GM23338 (cell line): ENCODE results near the gene RBPJ. TPM values are rescaled to one million over a fixed set of nuclear protein-coding genes. Genes with fewer than 3 reads are reported as not detected.

Source experiments
- ATAC-seq: fragments of 200-7000 bp; cut with Tn5 transposase; 3 replicates; pipeline ENCODE4 v1.9.1; 2020
- DNase-seq: peaks from one replicate; pipeline ENCODE4 v3.0.0-alpha.2; 2015; ENCODE audit warnings: low spot score
- H2AFZ ChIP-seq: fragments of 200-600 bp; sonication (generic); 2 replicates; pipeline ENCODE4 v1.8.0; 2016; ENCODE audit warnings: antibody characterized with exemption, mild to moderate bottlenecking, moderate library complexity
- H3F3A ChIP-seq: fragments of 200-600 bp; sonication (generic); replicated peaks from 2 replicates; pipeline ENCODE4 v1.8.0; 2017; ENCODE audit warnings: antibody characterized with exemption, mixed run types, low read depth
- H3K27ac ChIP-seq: fragments of 200-600 bp; sonication (generic); 2 replicates; pipeline ENCODE4 v1.6.1; 2016; ENCODE audit warnings: low read depth
- H3K27me3 ChIP-seq: fragments of 200-600 bp; sonication (generic); 2 replicates; pipeline ENCODE4 v1.8.0; 2016; ENCODE audit warnings: mild to moderate bottlenecking, mixed run types, moderate library complexity; ENCODE audit not compliant: insufficient read depth
- H3K36me3 ChIP-seq: fragments of 200-600 bp; sonication (generic); 2 replicates; pipeline ENCODE4 v1.8.0; 2016; ENCODE audit warnings: mild to moderate bottlenecking; ENCODE audit not compliant: insufficient read depth
- H3K4me1 ChIP-seq: fragments of 200-600 bp; sonication (generic); 2 replicates; pipeline ENCODE4 v1.8.0; 2016; ENCODE audit warnings: mild to moderate bottlenecking, moderate library complexity; ENCODE audit not compliant: insufficient read depth
- H3K4me2 ChIP-seq: fragments of 200-600 bp; sonication (generic); 2 replicates; pipeline ENCODE4 v1.7.1; 2017; ENCODE audit warnings: mixed run types
- H3K4me3 ChIP-seq: fragments of 200-600 bp; sonication (generic); 2 replicates; pipeline ENCODE4 v1.6.1; 2016; ENCODE audit warnings: mixed run types
- H3K79me2 ChIP-seq: fragments of 200-600 bp; sonication (generic); replicated peaks from 2 replicates; pipeline ENCODE4 v1.8.0; 2017; ENCODE audit warnings: mild to moderate bottlenecking; ENCODE audit not compliant: insufficient read depth
- H3K9me2 ChIP-seq: fragments of 200-600 bp; sonication (generic); 2 replicates; pipeline ENCODE4 v1.8.0; 2017; ENCODE audit not compliant: insufficient read depth
- H4K20me1 ChIP-seq: fragments of 200-600 bp; sonication (generic); replicated peaks from 2 replicates; pipeline ENCODE4 v1.8.0; 2017; ENCODE audit warnings: mild to moderate bottlenecking; ENCODE audit not compliant: insufficient read depth
- H3K27ac Mint-ChIP-seq: 2 replicates; pipeline ENCODE4 v1.8.0; 2020; ENCODE audit warnings: inconsistent platforms, mild to moderate bottlenecking, moderate library complexity, mixed read lengths
- H3K27me3 Mint-ChIP-seq: 3 replicates; pipeline ENCODE4 v1.8.0; 2022; ENCODE audit warnings: low read depth, mild to moderate bottlenecking, moderate library complexity, mixed read lengths, inconsistent platforms; ENCODE audit not compliant: insufficient read depth, poor library complexity
- H3K36me3 Mint-ChIP-seq: 3 replicates; pipeline ENCODE4 v1.8.0; 2021; ENCODE audit warnings: low read depth, mild to moderate bottlenecking, inconsistent platforms, moderate library complexity, mixed read lengths
- H3K4me1 Mint-ChIP-seq: 3 replicates; pipeline ENCODE4 v1.8.0; 2020; ENCODE audit warnings: mild to moderate bottlenecking, inconsistent platforms, mixed read lengths
- H3K4me3 Mint-ChIP-seq: 3 replicates; pipeline ENCODE4 v1.8.0; 2021; ENCODE audit warnings: moderate library complexity, mild to moderate bottlenecking, inconsistent platforms, mixed read lengths
- H3K9me3 Mint-ChIP-seq: 3 replicates; pipeline ENCODE4 v1.8.0; 2020; ENCODE audit warnings: moderate library complexity, mild to moderate bottlenecking, inconsistent platforms, mixed read lengths
- CREB1 ChIP-seq: fragments of 250-450 bp; sonication (Bioruptor Pico); IDR thresholded peaks from 2 replicates; pipeline ENCODE4 v1.5.0; 2020; ENCODE audit warnings: low read depth, mild to moderate bottlenecking, moderate library complexity
- CTCF ChIP-seq, 2 experiments: fragments of 200-600 bp in 1 of 2; sonication (generic) in 1 of 2; conservative IDR thresholded peaks; 2 replicates each; pipeline versions ENCODE4 v1.5.1 to v1.6.1; 2016 to 2017; ENCODE audit warnings: antibody characterized with exemption in 2 of 2, low read depth in 2 of 2, mild to moderate bottlenecking in 2 of 2, moderate library complexity in 1 of 2
- ETS1 ChIP-seq: IDR thresholded peaks from 2 replicates; pipeline ENCODE4 v1.6.1; 2016; ENCODE audit warnings: antibody characterized with exemption
- EZH2 ChIP-seq: fragments of 200-600 bp; sonication (generic); IDR thresholded peaks from one replicate; pipeline ENCODE4 v1.8.0; 2017; ENCODE audit warnings: antibody characterized with exemption, mild to moderate bottlenecking, low read depth; ENCODE audit not compliant: unreplicated experiment
- EZH2phosphoT487 ChIP-seq: fragments of 200-600 bp; sonication (generic); IDR thresholded peaks from one replicate; pipeline ENCODE4 v1.8.1; 2018; ENCODE audit warnings: antibody characterized with exemption; ENCODE audit not compliant: unreplicated experiment
- JUNB ChIP-seq: IDR thresholded peaks from one replicate; pipeline ENCODE4 v1.6.1; 2016; ENCODE audit warnings: antibody characterized with exemption; ENCODE audit not compliant: unreplicated experiment
- NANOG ChIP-seq: IDR thresholded peaks from 2 replicates; pipeline ENCODE4 v1.6.1; 2016; ENCODE audit warnings: antibody characterized with exemption, borderline replicate concordance
- POLR2AphosphoS5 ChIP-seq: IDR thresholded peaks from 2 replicates; pipeline ENCODE4 v1.6.1; 2016; ENCODE audit warnings: antibody characterized with exemption, low read depth
- STAT1 ChIP-seq: IDR thresholded peaks from one replicate; pipeline ENCODE4 v1.6.1; 2016; ENCODE audit warnings: antibody characterized with exemption; ENCODE audit not compliant: unreplicated experiment
- ZNF114 ChIP-seq: fragments of 250-450 bp; sonication (Bioruptor Pico); IDR thresholded peaks from 2 replicates; pipeline ENCODE4 v1.5.0; 2020; ENCODE audit warnings: mild to moderate bottlenecking, moderate library complexity
- ZNF331 ChIP-seq: fragments of 250-450 bp; sonication (Bioruptor Pico); IDR thresholded peaks from 2 replicates; pipeline ENCODE4 v1.5.0; 2020; ENCODE audit warnings: low read depth, mild to moderate bottlenecking, moderate library complexity
- ZNF462 ChIP-seq: fragments of 250-450 bp; sonication (Bioruptor Pico); IDR thresholded peaks from 2 replicates; pipeline ENCODE4 v1.5.0; 2020; ENCODE audit warnings: mild to moderate bottlenecking, moderate library complexity
- polyA plus RNA-seq: library from polyadenylated mRNA; unstranded; fragments of >200 nt; fragmentation: Nextera tagmentation; extraction: Ambion mirVana; gene quantifications from 2 replicates; pipeline ENCODE4 v1.2.1, GENCODE V29; 2016
- total RNA-seq: library from RNA; depleted of rRNA; stranded (reverse); fragments of >200 nt; shearing (Covaris generic); gene quantifications from 2 replicates; pipeline ENCODE4 v1.2.3, GENCODE V29; 2014
- TF ChIP-seq, protein P1 (sequence below): IDR thresholded peaks from one replicate; pipeline ENCODE4 v1.6.1; 2018; ENCODE audit warnings: antibody characterized with exemption; ENCODE audit not compliant: unreplicated experiment

The RBPJ gene
- total and polyA plus RNA-seq, 2 experiments from 2014 or later, result 212 to 457 TPM

DNA sequence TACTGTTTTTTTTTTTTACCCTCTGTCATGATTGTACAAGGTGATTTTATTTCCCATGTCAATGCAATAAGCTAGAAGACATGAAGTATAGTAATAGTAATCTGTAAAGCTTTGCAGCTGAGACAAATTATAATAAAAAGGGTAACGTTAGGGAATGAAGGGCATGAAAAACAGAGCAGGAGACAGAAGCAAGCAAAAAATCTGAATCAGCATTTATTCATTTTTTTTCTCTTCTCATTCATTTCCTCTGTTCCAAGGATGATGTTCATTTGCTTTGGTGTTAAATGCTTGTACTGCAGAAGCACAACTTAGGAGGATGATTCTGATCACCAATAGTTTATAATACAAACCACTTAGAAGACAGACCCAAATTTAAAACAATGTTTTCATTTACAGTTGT is 105.1 kb downstream of the RBPJ start:
- H3K79me2 ChIP-seq, result peaks cover 36% of the 10 kb centered on the region
- Mint-ChIP-seq H3K27me3 (peaks cover 5% of the 10 kb centered on the region), H3K4me1 (peaks cover 26% of the 10 kb centered on the region), H3K36me3 (peaks cover 69% of the 10 kb centered on the region), H3K27ac (no peak overlapping the region), H3K9me3 (no peaks in the 10 kb centered on the region), H3K4me3 (no peak overlapping the region)
- H4K20me1 ChIP-seq, result no peaks in the 10 kb centered on the region
- H3K36me3 ChIP-seq, result peaks cover 18% of the 10 kb centered on the region
- DNase-seq, result no peak
- H3K9me2 ChIP-seq, result no peaks in the 10 kb centered on the region
- H3K4me2 ChIP-seq, result no peak overlapping the region
- H3K27me3 ChIP-seq, result no peaks in the 10 kb centered on the region
- no peaks in the 10 kb centered on the region for H3F3A ChIP-seq
- H2AFZ ChIP-seq, result no peak overlapping the region
- no peak overlapping the region for H3K4me3 ChIP-seq
- H3K27ac ChIP-seq, result peak overlapping the region; percentile 36; the same call in 1 of the 2 replicates
- no peak for ATAC-seq
- no peak for TF ChIP-seq NANOG
- TF ChIP-seq CTCF (conservative IDR thresholded peaks at IDR 0.05; ENCODE audit: low read depth in 2 of 2), result no peak
- no peak for TF ChIP-seq ETS1
- TF ChIP-seq EZH2, result no peak
- no peak for TF ChIP-seq EZH2phosphoT487
- TF ChIP-seq, protein P1, sequence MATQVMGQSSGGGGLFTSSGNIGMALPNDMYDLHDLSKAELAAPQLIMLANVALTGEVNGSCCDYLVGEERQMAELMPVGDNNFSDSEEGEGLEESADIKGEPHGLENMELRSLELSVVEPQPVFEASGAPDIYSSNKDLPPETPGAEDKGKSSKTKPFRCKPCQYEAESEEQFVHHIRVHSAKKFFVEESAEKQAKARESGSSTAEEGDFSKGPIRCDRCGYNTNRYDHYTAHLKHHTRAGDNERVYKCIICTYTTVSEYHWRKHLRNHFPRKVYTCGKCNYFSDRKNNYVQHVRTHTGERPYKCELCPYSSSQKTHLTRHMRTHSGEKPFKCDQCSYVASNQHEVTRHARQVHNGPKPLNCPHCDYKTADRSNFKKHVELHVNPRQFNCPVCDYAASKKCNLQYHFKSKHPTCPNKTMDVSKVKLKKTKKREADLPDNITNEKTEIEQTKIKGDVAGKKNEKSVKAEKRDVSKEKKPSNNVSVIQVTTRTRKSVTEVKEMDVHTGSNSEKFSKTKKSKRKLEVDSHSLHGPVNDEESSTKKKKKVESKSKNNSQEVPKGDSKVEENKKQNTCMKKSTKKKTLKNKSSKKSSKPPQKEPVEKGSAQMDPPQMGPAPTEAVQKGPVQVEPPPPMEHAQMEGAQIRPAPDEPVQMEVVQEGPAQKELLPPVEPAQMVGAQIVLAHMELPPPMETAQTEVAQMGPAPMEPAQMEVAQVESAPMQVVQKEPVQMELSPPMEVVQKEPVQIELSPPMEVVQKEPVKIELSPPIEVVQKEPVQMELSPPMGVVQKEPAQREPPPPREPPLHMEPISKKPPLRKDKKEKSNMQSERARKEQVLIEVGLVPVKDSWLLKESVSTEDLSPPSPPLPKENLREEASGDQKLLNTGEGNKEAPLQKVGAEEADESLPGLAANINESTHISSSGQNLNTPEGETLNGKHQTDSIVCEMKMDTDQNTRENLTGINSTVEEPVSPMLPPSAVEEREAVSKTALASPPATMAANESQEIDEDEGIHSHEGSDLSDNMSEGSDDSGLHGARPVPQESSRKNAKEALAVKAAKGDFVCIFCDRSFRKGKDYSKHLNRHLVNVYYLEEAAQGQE, result no peak
- TF ChIP-seq CREB1 (CRISPR knock-in tag), result no peak
- TF ChIP-seq STAT1, result no peak
- no peak for TF ChIP-seq ZNF114 (CRISPR knock-in tag)
- TF ChIP-seq JUNB, result no peak
- no peak for TF ChIP-seq ZNF331
- no peak for TF ChIP-seq POLR2AphosphoS5
- TF ChIP-seq ZNF462, result no peak
- peaks cover 20% of the 10 kb centered on the region for H3K4me1 ChIP-seq
